Astrocyte (in vitro differentiated cells and primary cell): ENCODE results near the gene LRRTM4.

Source experiments
- EZH2 ChIP-seq: IDR thresholded peaks from 2 replicates; pipeline ENCODE4 v1.6.1; 2012; ENCODE audit warnings: mild to moderate bottlenecking, low read length, inconsistent platforms; ENCODE audit not compliant: insufficient read depth
- TF ChIP-seq, protein P1 (sequence below): IDR thresholded peaks from 2 replicates; pipeline ENCODE4 v1.5.1; 2011; ENCODE audit warnings: low read depth, mild to moderate bottlenecking, inconsistent platforms, low read length, moderate library complexity; ENCODE audit not compliant: insufficient read depth

DNA sequence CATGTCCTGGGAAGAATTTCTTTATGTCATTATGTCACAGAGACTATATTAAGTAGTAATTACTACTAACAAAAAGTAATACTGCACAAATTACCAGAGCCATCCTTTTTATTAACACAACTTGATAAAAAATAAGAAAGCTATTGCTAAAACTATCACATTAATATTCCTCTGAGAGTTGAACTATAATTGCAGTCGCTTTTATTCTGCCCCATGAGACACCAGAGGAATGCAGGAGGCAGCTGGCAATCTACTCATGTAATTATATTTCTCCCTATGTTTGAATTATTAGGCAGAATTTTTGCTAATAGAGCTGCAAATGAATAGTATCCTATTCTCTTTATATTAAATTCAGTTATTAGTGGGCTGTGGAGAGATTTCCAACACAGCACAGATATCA, 220.7 kb downstream of the LRRTM4 start:
- TF ChIP-seq, protein P1, sequence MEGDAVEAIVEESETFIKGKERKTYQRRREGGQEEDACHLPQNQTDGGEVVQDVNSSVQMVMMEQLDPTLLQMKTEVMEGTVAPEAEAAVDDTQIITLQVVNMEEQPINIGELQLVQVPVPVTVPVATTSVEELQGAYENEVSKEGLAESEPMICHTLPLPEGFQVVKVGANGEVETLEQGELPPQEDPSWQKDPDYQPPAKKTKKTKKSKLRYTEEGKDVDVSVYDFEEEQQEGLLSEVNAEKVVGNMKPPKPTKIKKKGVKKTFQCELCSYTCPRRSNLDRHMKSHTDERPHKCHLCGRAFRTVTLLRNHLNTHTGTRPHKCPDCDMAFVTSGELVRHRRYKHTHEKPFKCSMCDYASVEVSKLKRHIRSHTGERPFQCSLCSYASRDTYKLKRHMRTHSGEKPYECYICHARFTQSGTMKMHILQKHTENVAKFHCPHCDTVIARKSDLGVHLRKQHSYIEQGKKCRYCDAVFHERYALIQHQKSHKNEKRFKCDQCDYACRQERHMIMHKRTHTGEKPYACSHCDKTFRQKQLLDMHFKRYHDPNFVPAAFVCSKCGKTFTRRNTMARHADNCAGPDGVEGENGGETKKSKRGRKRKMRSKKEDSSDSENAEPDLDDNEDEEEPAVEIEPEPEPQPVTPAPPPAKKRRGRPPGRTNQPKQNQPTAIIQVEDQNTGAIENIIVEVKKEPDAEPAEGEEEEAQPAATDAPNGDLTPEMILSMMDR, result no peak
- no peak for TF ChIP-seq EZH2
